GM18517 (cell line): ENCODE data around the gene CDH23.

Source experiments
- ATAC-seq: cut with Tn5 transposase; IDR thresholded peaks from one replicate; pipeline ENCODE4 v1.9.1; 2021; ENCODE audit warnings: mild to moderate bottlenecking, moderate library complexity; ENCODE audit not compliant: unreplicated experiment

CDH23 gene

GRCh38 chr10:71802235-71802634 is 405.5 kb downstream of the CDH23 start:
- no peak for ATAC-seq

GRCh38 chr10:71802715-71803488 is 406.2 kb downstream of the CDH23 start:
- no peak for ATAC-seq

GRCh38 chr10:71804077-71804476 is 407.4 kb downstream of the CDH23 start:
- no peak for ATAC-seq

- ATAC-seq = no peak
These were observed 409.3 kb downstream of the CDH23 start for GRCh38 chr10:71805776-71806703.

- no peak for ATAC-seq
These were observed 410.2 kb downstream of the CDH23 start for GRCh38 chr10:71806704-71807556.

GRCh38 chr10:71807557-71808510 is 411.1 kb downstream of the CDH23 start:
- ATAC-seq = no peak

GRCh38 chr10:71809628-71810027 is 412.9 kb downstream of the CDH23 start:
- no peak for ATAC-seq

GRCh38 chr10:71810048-71810750 is 413.5 kb downstream of the CDH23 start:
- ATAC-seq = no peak

GRCh38 chr10:71811351-71811750 is 414.6 kb downstream of the CDH23 start:
- no peak for ATAC-seq

- no peak for ATAC-seq
These were observed 415.5 kb downstream of the CDH23 start for GRCh38 chr10:71812016-71812912.

- ATAC-seq = no peak
These were observed 416.3 kb downstream of the CDH23 start for GRCh38 chr10:71812913-71813590.

GRCh38 chr10:71814922-71815411 is 418.2 kb downstream of the CDH23 start:
- ATAC-seq = no peak

GRCh38 chr10:71815515-71816130 is 418.9 kb downstream of the CDH23 start:
- ATAC-seq = no peak

GRCh38 chr10:71816421-71816851 is 419.7 kb downstream of the CDH23 start:
- ATAC-seq = no peak

- ATAC-seq = no peak
These were observed 420.4 kb downstream of the CDH23 start for GRCh38 chr10:71816936-71817618.
